Type B pancreatic cell (in vitro differentiated cells): ENCODE results near the gene KCNRG. TPM values are rescaled to one million over a fixed set of nuclear protein-coding genes. Genes with fewer than 3 reads are reported as not detected.

ENCODE experiments used
- DNase-seq: peaks from one replicate; pipeline ENCODE4 v3.0.0; 2021; ENCODE audit warnings: mixed read lengths; ENCODE audit not compliant: unreplicated experiment; ENCODE audit errors: extremely low spot score
- H3K27ac Mint-ChIP-seq: 2 replicates; pipeline ENCODE4 v1.8.0; 2021; ENCODE audit warnings: mild to moderate bottlenecking, mixed read lengths
- H3K27me3 Mint-ChIP-seq: 2 replicates; pipeline ENCODE4 v1.8.0; 2021; ENCODE audit warnings: mixed read lengths
- H3K36me3 Mint-ChIP-seq: 2 replicates; pipeline ENCODE4 v1.8.0; 2021; ENCODE audit warnings: mixed read lengths
- H3K4me1 Mint-ChIP-seq: one replicate; pipeline ENCODE4 v1.8.0; 2021; ENCODE audit warnings: mixed read lengths; ENCODE audit not compliant: unreplicated experiment
- H3K4me3 Mint-ChIP-seq: 2 replicates; pipeline ENCODE4 v1.8.0; 2021; ENCODE audit warnings: mild to moderate bottlenecking, mixed read lengths
- H3K9me3 Mint-ChIP-seq: 2 replicates; pipeline ENCODE4 v1.8.0; 2021; ENCODE audit warnings: mixed read lengths
- total RNA-seq: library from RNA; stranded (reverse); gene quantifications from 2 replicates; pipeline ENCODE4 v1.2.1, GENCODE V29; 2021; ENCODE audit warnings: low replicate concordance
- TF ChIP-seq, protein P1 (sequence below): fragments of 200-600 bp; sonication (generic); conservative IDR thresholded peaks from 2 replicates; pipeline ENCODE4 v1.5.0; 2021; ENCODE audit warnings: antibody characterized with exemption, mild to moderate bottlenecking

KCNRG gene
- total RNA-seq, 1 donor from 2014 or later = 1.1 TPM

DNA sequence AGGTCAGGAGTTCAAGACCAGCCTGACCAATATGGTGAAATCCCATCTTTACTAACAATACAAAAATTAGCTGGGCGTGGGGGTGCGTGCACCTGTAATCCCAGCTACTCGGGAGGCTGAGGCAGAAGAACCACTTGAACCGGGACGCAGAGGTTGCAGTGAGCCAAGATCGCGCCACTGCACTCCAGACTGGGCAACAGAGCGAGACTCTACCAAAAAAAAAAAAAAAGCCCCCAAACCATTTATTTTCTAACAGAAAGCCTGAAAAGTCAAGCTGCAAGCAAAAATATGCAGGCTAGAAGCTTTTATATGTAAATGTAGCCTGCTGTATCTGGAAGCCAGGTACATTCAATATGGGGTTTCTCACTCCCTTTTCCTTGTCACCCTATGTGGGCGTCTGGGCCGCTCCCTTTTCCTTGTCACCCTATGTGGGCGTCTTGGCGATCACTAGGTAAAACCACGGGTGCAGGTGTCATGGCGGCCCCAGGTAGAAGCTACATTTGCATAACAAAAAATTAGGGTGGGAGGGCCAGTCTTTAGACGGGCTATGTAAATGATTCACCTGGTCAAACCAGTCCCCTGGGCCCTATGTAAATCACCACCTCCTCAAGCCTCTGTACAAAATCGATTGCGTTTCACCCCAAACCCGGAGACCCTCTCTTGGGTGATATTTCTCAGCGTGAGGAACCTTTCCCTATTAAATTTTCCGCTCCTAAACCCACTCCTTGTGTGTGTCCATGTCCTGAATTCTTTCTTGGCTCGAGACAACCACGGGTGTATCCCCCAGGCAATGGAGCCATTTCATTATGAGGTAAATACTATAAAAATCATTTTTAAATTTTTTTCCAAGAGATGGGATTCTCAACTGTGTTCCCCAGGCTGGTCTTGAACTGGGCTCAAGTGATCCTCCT, 16.3 kb upstream of the KCNRG start:
- Mint-ChIP-seq H3K4me3 (peak overlapping the region; percentile 91), H3K27me3 (no peaks in the 10 kb centered on the region), H3K36me3 (peaks cover 16% of the 10 kb centered on the region), H3K9me3 (no peaks in the 10 kb centered on the region), H3K27ac (peak overlapping the region; percentile 96), H3K4me1 (peaks cover 25% of the 10 kb centered on the region)
- DNase-seq = no peak
- TF ChIP-seq, protein P1, sequence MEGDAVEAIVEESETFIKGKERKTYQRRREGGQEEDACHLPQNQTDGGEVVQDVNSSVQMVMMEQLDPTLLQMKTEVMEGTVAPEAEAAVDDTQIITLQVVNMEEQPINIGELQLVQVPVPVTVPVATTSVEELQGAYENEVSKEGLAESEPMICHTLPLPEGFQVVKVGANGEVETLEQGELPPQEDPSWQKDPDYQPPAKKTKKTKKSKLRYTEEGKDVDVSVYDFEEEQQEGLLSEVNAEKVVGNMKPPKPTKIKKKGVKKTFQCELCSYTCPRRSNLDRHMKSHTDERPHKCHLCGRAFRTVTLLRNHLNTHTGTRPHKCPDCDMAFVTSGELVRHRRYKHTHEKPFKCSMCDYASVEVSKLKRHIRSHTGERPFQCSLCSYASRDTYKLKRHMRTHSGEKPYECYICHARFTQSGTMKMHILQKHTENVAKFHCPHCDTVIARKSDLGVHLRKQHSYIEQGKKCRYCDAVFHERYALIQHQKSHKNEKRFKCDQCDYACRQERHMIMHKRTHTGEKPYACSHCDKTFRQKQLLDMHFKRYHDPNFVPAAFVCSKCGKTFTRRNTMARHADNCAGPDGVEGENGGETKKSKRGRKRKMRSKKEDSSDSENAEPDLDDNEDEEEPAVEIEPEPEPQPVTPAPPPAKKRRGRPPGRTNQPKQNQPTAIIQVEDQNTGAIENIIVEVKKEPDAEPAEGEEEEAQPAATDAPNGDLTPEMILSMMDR = no peak

DNA sequence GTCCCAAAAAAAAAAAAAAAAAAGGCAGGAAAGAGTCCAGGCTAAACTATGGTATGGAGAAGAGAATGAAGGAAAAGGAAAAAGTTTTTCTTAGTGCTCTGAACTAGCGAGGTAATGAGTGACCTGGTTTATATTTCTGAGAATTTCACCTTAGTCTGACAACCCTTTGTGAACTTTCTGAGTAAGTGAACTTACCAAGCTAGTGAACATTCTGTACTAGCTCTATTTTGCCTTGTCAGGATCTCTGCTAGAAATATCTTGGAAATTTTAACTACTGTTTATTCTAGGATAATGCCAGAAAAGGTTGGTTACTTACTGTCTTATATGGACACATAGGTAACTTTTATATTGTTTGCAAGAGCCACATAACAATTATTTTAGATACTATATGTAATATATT, 14.0 kb upstream of the KCNRG start:
- Mint-ChIP-seq H3K9me3 (no peaks in the 10 kb centered on the region), H3K4me3 (no peak overlapping the region), H3K27ac (no peak overlapping the region), H3K27me3 (no peaks in the 10 kb centered on the region), H3K36me3 (peaks cover 23% of the 10 kb centered on the region), H3K4me1 (peaks cover 18% of the 10 kb centered on the region)
- TF ChIP-seq, protein P1 = no peak
- no peak for DNase-seq

DNA sequence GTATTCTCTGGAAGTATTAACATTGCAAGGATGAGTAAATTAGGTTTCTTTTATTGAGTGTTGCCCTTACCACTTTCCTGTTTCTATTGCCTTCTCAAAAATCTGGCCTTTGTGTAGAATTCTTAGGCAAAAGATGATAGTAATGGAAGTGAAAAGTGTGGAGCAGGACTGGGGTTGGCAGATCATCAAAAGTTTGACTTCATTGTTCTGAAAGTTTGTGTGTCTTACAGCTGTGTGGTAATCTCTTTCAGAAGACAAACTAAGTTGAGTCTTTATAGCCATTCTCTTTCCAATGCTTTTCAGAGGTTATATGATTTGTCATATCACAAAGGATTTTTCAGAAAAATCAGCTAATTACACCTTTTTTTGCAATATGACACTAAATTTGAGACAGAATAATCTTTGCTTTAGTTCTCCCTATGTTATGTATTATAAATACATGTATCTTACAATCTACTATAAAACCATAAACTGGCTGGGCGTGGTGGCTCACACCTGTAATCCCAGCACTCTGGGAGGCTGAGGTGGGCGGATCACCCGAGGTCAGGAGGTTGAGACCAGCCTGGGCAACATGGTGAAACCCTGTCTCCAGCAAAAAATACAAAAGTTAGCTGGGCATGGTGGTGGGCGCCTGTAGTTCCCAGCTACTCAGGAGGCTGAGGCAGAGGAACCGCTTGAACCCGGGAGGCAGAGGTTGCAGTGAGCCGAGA, 8.7 kb upstream of the KCNRG start:
- Mint-ChIP-seq H3K36me3 (peaks cover 30% of the 10 kb centered on the region), H3K9me3 (no peaks in the 10 kb centered on the region), H3K27me3 (no peaks in the 10 kb centered on the region), H3K27ac (no peak overlapping the region), H3K4me1 (no peaks in the 10 kb centered on the region), H3K4me3 (no peak overlapping the region)
- TF ChIP-seq, protein P1 = no peak
- DNase-seq = no peak

DNA sequence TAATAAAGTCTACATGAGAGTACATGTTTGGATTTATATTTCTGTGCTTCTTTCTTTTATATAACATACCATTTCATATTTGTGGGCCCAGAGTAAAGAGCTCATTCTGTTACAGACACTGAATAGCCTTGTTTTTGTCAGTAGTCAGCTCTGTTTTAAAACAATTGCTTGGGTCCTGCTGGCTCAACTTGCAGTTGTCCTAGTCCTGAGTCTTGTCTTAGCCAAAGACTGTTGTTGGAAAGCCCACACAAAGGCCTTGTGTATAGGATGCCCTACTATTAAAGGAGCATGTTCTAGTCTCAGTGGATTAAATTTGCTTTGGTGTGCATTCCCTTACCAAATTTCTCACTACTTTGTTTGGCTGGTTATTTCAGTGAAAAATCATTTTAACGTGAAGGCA, 3.8 kb upstream of the KCNRG start:
- peaks cover 3% of the 10 kb centered on the region for H3K4me1 Mint-ChIP-seq
- H3K9me3 Mint-ChIP-seq = no peaks in the 10 kb centered on the region
- no peak overlapping the region for H3K27ac Mint-ChIP-seq
- H3K27me3 Mint-ChIP-seq = no peaks in the 10 kb centered on the region
- TF ChIP-seq, protein P1 = no peak
- peaks cover 45% of the 10 kb centered on the region for H3K36me3 Mint-ChIP-seq
- no peak overlapping the region for H3K4me3 Mint-ChIP-seq
- no peak for DNase-seq

DNA sequence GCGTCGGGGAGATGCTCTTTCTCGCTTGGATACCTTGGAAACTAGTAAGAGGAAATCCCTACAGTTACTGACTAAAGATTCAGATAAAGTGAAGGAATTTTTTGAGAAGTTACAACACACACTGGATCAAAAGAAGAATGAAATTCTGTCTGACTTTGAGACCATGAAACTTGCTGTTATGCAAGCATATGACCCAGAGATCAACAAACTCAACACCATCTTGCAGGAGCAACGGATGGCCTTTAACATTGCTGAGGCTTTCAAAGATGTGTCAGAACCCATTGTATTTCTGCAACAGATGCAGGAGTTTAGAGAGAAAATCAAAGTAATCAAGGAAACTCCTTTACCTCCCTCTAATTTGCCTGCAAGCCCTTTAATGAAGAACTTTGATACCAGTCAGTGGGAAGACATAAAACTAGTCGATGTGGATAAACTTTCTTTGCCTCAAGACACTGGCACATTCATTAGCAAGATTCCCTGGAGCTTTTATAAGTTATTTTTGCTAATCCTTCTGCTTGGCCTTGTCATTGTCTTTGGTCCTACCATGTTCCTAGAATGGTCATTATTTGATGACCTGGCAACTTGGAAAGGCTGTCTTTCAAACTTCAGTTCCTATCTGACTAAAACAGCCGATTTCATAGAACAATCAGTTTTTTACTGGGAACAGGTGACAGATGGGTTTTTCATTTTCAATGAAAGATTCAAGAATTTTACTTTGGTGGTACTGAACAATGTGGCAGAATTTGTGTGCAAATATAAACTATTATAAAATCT, 2.7 kb upstream of the KCNRG start:
- Mint-ChIP-seq H3K4me3 (no peak overlapping the region), H3K27me3 (no peaks in the 10 kb centered on the region), H3K27ac (no peak overlapping the region), H3K36me3 (peaks cover 43% of the 10 kb centered on the region), H3K4me1 (peaks cover 3% of the 10 kb centered on the region), H3K9me3 (no peaks in the 10 kb centered on the region)
- no peak for DNase-seq
- TF ChIP-seq, protein P1 = no peak
